CD4-positive, alpha-beta T cell (primary cell): ENCODE measurements around the gene POGZ. TPM values are rescaled to one million over a fixed set of nuclear protein-coding genes. Genes with fewer than 3 reads are reported as not detected.

Experiments
- ATAC-seq: fragments of 200-7000 bp; cut with Tn5 transposase; one replicate; pipeline ENCODE4 v1.10.0; 2022; ENCODE audit warnings: mild to moderate bottlenecking; ENCODE audit not compliant: poor library complexity
- CTCF ChIA-PET: fragments of 350-600 bp; sonication (Branson Sonifier 250); formaldehyde crosslinking; loops from one replicate; lab custom pipeline; 2021; ENCODE audit warnings: antibody characterized with exemption, inconsistent platforms; lab: Charles Lee
- POLR2A ChIA-PET: fragments of 350-600 bp; sonication (Branson Sonifier 250); formaldehyde crosslinking; loops from one replicate; lab custom pipeline; 2021; ENCODE audit warnings: antibody characterized with exemption, inconsistent platforms; lab: Charles Lee
- DNase-seq, 14 experiments: peaks; one replicate each; pipeline ENCODE4 v3.0.0-alpha.2; 2013 to 2020; ENCODE audit warnings: mixed read lengths in 2 of 14
- H3K27ac ChIP-seq, 2 donors: one replicate each; pipeline versions ENCODE4 v1.5.1 to v1.7.0; 2013; ENCODE audit warnings: low read length in 2 of 2, low read depth in 1 of 2, mild to moderate bottlenecking in 1 of 2
- H3K27me3 ChIP-seq, 2 experiments: 1 replicate in 1 of 2; 2 replicates in 1 of 2; pipeline versions ENCODE4 v1.6.1 to v1.7.0; 2013; ENCODE audit warnings: low read length in 2 of 2, control low read depth in 1 of 2, mild to moderate bottlenecking in 1 of 2, moderate library complexity in 1 of 2; ENCODE audit not compliant: insufficient read depth in 2 of 2, control insufficient read depth in 1 of 2
- H3K36me3 ChIP-seq: one replicate; pipeline ENCODE4 v1.6.1; 2013; ENCODE audit warnings: low read length, control low read depth; ENCODE audit not compliant: insufficient read depth
- H3K4me1 ChIP-seq: one replicate; pipeline ENCODE4 v1.6.1; 2013; ENCODE audit warnings: low read length, control low read depth; ENCODE audit not compliant: insufficient read depth
- H3K4me3 ChIP-seq: one replicate; pipeline ENCODE4 v1.5.1; 2013; ENCODE audit warnings: mild to moderate bottlenecking, low read length, moderate library complexity
- H3K9me3 ChIP-seq, 2 experiments: 1 replicate in 1 of 2; 2 replicates in 1 of 2; pipeline versions ENCODE4 v1.6.1 to v1.7.0; 2013; ENCODE audit warnings: low read length in 2 of 2, mild to moderate bottlenecking in 2 of 2, control low read depth in 1 of 2, moderate library complexity in 1 of 2; ENCODE audit not compliant: control insufficient read depth in 1 of 2, insufficient read depth in 1 of 2
- H3K27ac Mint-ChIP-seq: one replicate; pipeline ENCODE4 v1.8.0; 2020; ENCODE audit warnings: mixed read lengths
- H3K27me3 Mint-ChIP-seq: one replicate; pipeline ENCODE4 v1.8.0; 2021; ENCODE audit warnings: mixed read lengths
- H3K36me3 Mint-ChIP-seq: one replicate; pipeline ENCODE4 v1.8.0; 2021; ENCODE audit warnings: low read depth, mixed read lengths
- H3K4me1 Mint-ChIP-seq: one replicate; pipeline ENCODE4 v1.8.0; 2021; ENCODE audit warnings: low read depth, mixed read lengths
- H3K4me3 Mint-ChIP-seq: one replicate; pipeline ENCODE4 v1.8.0; 2020; ENCODE audit warnings: mild to moderate bottlenecking, mixed read lengths
- H3K9me3 Mint-ChIP-seq: one replicate; pipeline ENCODE4 v1.8.0; 2020; ENCODE audit warnings: mixed read lengths
- CTCF ChIP-seq: fragments of 200-600 bp; IDR thresholded peaks from one replicate; pipeline ENCODE4 v1.8.0; 2022; ENCODE audit warnings: antibody characterized with exemption, mild to moderate bottlenecking
- intact Hi-C, 2 experiments: fragments of 100-400 bp; cut with DNase I in 1 of 2; cut with micrococcal nuclease in 1 of 2; formaldehyde crosslinking; loops; one replicate each; pipeline versions ENCODE4 v1.15.1 to v1.9.0; 2023 to 2025; cut with DNase I, micrococcal nuclease
- total RNA-seq, 174 experiments: library from RNA in 2 of 174; stranded (reverse) in 2 of 174; gene quantifications; one replicate each; pipeline ENCODE4 v1.2.3 and lab custom pipeline; 2021 to 2026

POGZ gene
- total RNA-seq, 2 experiments from 2014 or later: 97.8 to 99.4 TPM

- Histone ChIP-seq H3K27ac (no peak overlapping the region), H3K4me1 (no peaks in the 10 kb centered on the region), H3K27me3 (no peaks in the 10 kb centered on the region), H3K9me3 (no peaks in the 10 kb centered on the region), H3K4me3 (no peak overlapping the region), H3K36me3 (peaks cover 89% of the 10 kb centered on the region)
- TF ChIP-seq CTCF: no peak
- no peaks in the 10 kb centered on the region for H3K9me3 Mint-ChIP-seq
- H3K27ac Mint-ChIP-seq: no peak overlapping the region
- intact Hi-C loops: no loop called here
- ATAC-seq (no peak), DNase-seq (no peak)
- H3K36me3 Mint-ChIP-seq: peaks cover 99% of the 10 kb centered on the region
- H3K27me3 Mint-ChIP-seq: no peaks in the 10 kb centered on the region
- POLR2A ChIA-PET: no interaction called here
- H3K4me1 Mint-ChIP-seq: no peaks in the 10 kb centered on the region
- CTCF ChIA-PET: no interaction called here
- no peak overlapping the region for H3K4me3 Mint-ChIP-seq
Measured at GRCh38 chr1:151407304-151407703, 52.0 kb downstream of the POGZ start.

- no peaks in the 10 kb centered on the region for H3K27me3 Mint-ChIP-seq
- CTCF ChIA-PET: no interaction called here
- Histone ChIP-seq H3K36me3 (peaks cover 89% of the 10 kb centered on the region), H3K4me3 (no peak overlapping the region), H3K4me1 (peaks cover 3% of the 10 kb centered on the region), H3K27ac (no peak overlapping the region), H3K27me3 (no peaks in the 10 kb centered on the region), H3K9me3 (no peaks in the 10 kb centered on the region)
- no peaks in the 10 kb centered on the region for H3K9me3 Mint-ChIP-seq
- peaks cover 7% of the 10 kb centered on the region for H3K4me1 Mint-ChIP-seq
- ATAC-seq: no peak
- no peak overlapping the region for H3K4me3 Mint-ChIP-seq
- POLR2A ChIA-PET: interaction anchor here (0.5 kb wide), 1 partner anchor 206 kb away, joined by 3 read pairs; no protein-coding TSS in a partner anchor
- no peak overlapping the region for H3K27ac Mint-ChIP-seq
- TF ChIP-seq CTCF: no peak
- DNase-seq: no peak
- intact Hi-C loops: no loop called here
- H3K36me3 Mint-ChIP-seq: peaks cover 99% of the 10 kb centered on the region
Measured at GRCh38 chr1:151406176-151406575, 53.1 kb downstream of the POGZ start.

- H3K36me3 ChIP-seq: peaks cover 89% of the 10 kb centered on the region
- H3K4me3 ChIP-seq: no peak overlapping the region
- no peak for ATAC-seq
- H3K27me3 ChIP-seq: no peaks in the 10 kb centered on the region
- H3K9me3 ChIP-seq: no peaks in the 10 kb centered on the region
- no peaks in the 10 kb centered on the region for H3K27me3 Mint-ChIP-seq
- H3K4me3 Mint-ChIP-seq: no peak overlapping the region
- peaks cover 15% of the 10 kb centered on the region for H3K4me1 Mint-ChIP-seq
- TF ChIP-seq CTCF: no peak
- no peak for DNase-seq
- no peaks in the 10 kb centered on the region for H3K9me3 Mint-ChIP-seq
- no peak overlapping the region for H3K27ac Mint-ChIP-seq
- POLR2A ChIA-PET: no interaction called here
- H3K27ac ChIP-seq: no peak overlapping the region
- CTCF ChIA-PET: no interaction called here
- peaks cover 99% of the 10 kb centered on the region for H3K36me3 Mint-ChIP-seq
- intact Hi-C loops: no loop called here
- peaks cover 11% of the 10 kb centered on the region for H3K4me1 ChIP-seq
Measured at GRCh38 chr1:151405187-151405951, 53.9 kb downstream of the POGZ start.
